ENCODE measurements around the gene UBL7.

- no peak for TF ChIP-seq POLR2A (IDR thresholded peaks at IDR 0.05)
- TF ChIP-seq, protein P1, sequence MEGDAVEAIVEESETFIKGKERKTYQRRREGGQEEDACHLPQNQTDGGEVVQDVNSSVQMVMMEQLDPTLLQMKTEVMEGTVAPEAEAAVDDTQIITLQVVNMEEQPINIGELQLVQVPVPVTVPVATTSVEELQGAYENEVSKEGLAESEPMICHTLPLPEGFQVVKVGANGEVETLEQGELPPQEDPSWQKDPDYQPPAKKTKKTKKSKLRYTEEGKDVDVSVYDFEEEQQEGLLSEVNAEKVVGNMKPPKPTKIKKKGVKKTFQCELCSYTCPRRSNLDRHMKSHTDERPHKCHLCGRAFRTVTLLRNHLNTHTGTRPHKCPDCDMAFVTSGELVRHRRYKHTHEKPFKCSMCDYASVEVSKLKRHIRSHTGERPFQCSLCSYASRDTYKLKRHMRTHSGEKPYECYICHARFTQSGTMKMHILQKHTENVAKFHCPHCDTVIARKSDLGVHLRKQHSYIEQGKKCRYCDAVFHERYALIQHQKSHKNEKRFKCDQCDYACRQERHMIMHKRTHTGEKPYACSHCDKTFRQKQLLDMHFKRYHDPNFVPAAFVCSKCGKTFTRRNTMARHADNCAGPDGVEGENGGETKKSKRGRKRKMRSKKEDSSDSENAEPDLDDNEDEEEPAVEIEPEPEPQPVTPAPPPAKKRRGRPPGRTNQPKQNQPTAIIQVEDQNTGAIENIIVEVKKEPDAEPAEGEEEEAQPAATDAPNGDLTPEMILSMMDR (IDR thresholded peaks at IDR 0.05) = no peak
Observed at GRCh38 chr15:74441248-74441941, 19.6 kb downstream of the UBL7 start.
